Measurements from ENCODE around the gene CAPN9.
"Not testable (repeated sequence)": the region's sequence is repeated elsewhere in the genome, so short reads cannot be mapped to it uniquely, and the experiment has no call there.

Gene CAPN9

DNA sequence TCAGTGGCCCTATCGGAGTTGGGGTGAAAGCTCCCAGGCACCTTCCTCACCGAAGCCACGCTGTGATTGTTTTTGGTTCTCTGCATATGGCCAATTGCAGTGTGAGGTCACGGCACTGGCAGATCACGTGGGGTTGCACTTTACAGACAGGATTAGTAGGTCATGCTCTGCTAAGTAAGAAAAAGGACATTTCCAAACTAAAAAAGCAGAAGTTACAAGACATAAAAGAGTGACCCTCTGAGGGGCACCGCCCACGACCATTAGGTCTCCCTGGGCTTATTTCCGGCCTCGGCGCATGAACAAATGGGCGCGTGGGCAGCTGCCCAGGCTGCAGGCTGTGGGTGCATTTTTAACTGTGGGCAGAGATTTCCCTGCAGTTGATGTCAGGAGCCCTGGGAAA, 2.0 kb downstream of the CAPN9 start:
- DNase-seq = no peak

DNA sequence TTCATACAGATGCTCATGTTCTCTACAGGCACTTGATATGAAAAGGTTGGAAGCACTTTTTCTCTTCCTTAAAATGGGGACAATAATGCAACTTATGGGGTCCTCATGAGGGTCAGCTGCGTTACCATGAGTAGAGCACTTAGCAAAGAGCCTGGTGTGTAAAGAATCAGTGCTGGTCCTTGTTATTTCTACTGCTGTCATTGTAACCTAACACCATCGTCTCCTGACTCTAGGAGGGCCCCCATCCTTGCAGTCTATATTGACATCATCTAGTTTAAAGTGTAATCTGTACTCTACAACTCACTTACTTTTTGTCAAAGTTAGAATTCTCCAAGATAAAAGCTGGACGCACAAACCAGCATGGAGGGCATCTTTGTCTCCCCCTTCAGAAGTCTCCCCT, 2.4 kb downstream of the CAPN9 start:
- DNase-seq = no peak

GRCh38 chr1:230750576-230750975, 3.4 kb downstream of the CAPN9 start:
- DNase-seq = no peak

- DNase-seq = no peak
Measured at GRCh38 chr1:230750986-230751625, 3.9 kb downstream of the CAPN9 start.

GRCh38 chr1:230752407-230752806, 5.2 kb downstream of the CAPN9 start:
- DNase-seq = no peak

- no peak for DNase-seq
Measured at GRCh38 chr1:230753191-230753585, 6.0 kb downstream of the CAPN9 start.

DNA sequence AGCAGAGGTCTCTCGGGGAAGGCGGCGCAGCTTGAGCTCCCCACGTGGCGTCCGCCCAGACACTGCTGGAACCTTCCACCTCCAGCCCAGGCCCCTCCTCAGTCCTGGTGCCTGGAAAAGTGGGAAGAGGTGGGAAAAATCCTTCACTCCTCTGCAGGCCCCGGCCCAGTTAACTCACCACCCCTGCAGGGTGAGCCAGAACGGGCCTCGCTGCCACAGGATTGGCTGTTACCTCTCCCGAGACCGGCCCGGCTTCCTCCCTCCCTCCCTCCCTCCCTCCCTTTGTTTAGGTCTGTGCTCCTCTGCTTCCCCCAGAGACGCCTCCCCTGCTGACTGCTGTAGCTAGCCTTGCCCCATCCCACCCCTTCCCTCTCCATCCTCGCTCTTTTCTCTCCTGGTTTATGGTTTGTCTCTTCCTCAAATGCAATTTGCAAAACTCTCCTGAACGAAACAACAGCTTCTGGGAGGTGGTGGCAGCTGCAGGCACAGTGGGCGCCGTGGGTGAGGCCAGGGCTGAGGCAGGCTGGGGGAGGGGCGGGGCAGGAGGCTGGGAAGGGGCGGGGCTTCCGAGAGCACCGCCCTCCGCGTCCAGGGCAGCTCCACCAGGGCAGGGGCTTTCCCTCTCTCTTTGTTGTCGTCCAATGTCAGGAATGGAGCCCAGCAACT, 6.5 kb downstream of the CAPN9 start:
- DNase-seq = no peak

- DNase-seq = no peak
Measured at GRCh38 chr1:230754796-230755195, 7.6 kb downstream of the CAPN9 start.

DNA sequence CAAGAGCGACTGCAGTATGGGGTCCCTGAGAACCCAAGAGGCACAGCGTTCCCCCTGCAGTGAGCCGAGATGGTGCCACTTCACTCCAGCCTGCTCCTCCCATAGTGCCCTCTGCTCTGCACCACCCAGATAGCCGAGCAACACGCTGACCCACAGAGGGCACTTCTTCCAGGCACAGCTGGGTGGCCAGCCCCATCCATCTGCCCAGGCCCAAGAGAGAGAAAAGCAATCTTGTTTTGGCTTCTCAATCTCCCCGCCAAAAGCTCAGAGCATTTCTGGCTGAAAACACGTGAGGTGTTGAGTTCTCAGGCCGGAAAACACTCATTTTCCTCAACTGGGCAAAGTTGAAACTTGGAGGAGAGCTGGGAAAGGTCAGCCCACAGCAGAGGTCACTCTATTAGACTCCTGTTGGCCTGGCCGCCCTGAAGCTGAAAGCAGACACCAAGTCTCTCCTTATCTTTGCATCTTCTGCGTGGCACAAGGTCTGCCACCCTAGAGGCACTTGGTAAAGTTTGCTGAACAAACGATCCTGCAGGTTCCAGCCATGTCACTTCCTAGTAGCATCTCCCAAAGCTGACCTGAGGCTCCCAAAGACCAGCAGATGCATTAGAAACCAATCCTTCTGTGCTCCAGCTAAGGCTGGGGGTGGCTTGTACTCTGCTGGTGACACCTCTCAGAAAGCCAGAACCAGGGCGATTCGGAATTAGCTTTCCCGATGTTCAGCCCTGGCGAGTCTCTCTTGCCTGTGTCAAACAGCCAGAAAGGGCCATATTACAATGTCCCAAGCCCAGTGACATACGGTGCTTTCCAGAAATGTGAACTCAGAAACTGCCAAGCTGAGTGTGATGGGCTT, 10.9 kb downstream of the CAPN9 start:
- DNase-seq = no peak

GRCh38 chr1:230758709-230759368, 11.7 kb downstream of the CAPN9 start:
- DNase-seq = no peak

DNA sequence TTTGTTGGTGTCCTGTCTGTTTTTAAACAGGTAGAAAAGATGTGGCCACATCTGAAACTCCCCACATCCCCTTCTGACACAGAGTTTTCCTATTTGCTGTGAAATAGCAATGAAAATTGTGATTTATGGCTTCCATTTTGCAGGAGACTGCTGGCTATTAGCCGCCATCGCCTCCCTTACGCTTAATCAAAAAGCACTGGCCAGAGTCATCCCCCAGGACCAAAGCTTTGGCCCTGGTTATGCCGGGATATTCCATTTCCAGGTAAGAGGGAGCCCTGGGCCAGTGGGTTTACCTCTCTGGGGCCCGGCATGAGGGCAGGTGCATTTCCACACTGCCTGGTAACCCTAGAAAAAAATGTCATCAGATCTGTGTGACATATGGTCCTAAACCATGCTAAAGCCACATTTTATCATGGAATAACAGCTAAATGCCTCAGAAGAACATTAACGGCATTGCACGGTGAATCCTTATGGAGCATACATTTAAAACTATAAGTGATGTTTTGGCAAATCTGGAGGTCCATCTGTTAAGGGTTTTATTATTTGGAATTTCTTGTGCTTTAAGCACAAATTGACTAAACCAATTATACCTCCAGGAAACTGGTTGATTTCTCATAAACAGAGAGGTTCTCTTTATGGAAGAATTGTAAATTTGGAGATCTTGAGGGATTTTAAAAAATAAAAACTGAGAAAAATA, 12.3 kb downstream of the CAPN9 start:
- DNase-seq = no peak

GRCh38 chr1:230760360-230760827, 13.2 kb downstream of the CAPN9 start:
- no peak for DNase-seq

- no peak for DNase-seq
Measured at GRCh38 chr1:230761443-230762167, 14.4 kb downstream of the CAPN9 start.

GRCh38 chr1:230763927-230764591, 16.9 kb downstream of the CAPN9 start:
- DNase-seq = no peak

DNA sequence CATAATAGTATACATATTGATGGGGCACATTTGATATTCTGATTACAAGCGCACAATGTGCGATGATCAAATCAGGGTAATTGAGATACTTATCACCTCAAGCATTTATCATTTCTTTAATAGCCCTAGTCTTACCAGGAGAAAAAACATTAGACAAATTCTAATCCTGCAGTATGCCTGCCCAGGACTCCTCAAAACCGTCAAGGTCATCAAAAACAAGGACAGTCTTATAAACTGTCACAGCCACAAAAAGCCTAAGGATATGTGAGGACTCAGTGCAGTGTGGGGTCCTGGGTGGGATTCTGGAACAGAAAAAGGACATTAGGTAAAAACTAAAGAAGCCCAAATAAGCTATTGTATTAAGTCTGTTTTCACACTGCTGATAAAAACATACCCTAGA, 19.1 kb downstream of the CAPN9 start:
- DNase-seq = no peak

DNA sequence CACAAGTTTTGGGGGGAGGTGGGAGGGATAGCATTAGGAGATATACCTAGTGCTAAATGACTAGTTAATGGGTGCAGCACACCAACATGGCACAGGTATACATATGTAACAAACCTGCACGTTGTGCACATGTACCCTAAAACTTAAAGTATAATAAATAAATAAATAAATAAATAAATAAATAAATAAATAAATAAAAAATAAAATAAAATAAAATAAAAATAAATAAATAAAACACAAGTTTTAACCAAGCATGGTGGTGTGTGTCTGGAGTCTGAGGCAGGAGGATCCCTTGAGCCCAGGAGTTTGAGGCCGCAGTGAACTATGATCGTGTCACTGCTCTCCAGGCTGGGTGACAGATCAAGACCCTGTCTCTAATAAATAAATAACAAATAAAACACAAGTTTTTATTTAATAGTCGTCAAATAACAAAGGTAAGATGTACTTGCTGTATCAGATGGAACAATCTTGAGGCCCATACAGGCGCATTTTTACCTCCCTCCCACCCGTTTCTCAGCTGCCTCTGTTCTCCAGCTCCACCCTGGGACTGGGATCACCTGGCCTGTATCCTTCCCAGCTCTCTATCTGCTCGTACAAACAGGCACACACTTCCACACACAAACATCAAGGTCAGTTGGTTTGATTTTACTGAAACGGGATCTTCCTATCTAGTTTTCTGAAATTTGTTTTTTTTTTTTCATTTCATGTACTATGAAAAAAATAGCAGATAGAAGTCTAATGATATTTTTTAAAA, 20.8 kb downstream of the CAPN9 start:
- not testable (repeated sequence) for DNase-seq

DNA sequence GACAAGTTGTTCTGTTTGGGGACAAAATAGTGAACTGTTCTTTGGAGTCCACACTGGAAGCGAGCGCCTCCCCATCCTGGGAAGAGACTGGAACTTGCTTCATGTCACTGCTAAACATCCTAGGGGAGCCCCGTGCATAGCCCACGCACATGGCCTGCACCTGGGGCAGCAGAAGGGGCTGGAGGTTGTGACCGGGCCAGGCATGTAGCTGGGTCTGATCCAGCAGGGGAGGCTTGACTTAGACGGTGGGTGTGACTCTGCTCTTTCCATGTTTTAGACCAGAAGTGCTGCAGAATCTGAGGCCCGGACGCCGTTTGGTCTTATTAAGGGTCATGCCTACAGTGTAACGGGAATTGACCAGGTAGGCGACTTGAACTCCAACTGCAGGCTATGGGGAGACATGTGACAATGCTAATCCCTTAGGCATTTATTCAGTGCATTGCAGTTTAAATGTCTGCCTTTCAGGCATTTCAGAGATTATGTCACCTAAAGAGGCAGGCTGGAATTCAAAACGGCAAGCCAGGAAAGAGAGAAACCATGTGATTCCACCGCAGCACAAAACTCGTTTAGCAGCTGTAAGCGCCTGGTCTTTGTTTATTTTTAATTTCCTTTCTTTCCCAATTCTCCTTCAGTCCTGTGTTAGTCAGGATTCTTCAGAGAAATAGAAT, 21.8 kb downstream of the CAPN9 start:
- DNase-seq = no peak

GRCh38 chr1:230770317-230770716, 23.1 kb downstream of the CAPN9 start:
- DNase-seq = no peak

- no peak for DNase-seq
Measured at GRCh38 chr1:230771773-230772354, 24.7 kb downstream of the CAPN9 start.

All from GF-D8 (cell line).